ENCODE data around the gene STIM2. TPM values are rescaled to one million over a fixed set of nuclear protein-coding genes. Genes with fewer than 3 reads are reported as not detected.

Gene STIM2
- total and polyA plus RNA-seq, 10 of the 15 experiments (the other 5 are each of a cell fraction or from before 2014, with no cell fraction given) = 4.7 to 41.5 (median 16.9) TPM

DNA sequence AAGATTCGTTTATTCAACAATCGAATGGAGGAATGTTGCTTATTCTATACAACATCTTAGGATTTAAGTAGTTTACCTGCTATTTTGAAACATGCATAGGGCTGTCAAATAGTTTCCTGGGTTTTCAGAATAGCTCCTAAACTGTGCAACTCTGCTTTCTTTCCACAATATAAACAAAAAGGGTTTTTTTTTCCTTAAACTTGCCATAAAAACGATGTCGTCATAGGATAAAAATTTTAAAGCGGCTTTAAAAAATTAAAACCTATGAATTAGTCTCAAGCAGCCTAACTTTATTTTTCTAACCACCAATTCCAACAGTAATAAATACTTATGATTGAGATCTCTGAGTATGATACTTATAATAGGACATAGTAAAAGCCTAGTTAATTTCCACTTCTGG, 21.6 kb upstream of the STIM2 start:
- ATAC-seq = no peak
- TF ChIP-seq, protein P1, sequence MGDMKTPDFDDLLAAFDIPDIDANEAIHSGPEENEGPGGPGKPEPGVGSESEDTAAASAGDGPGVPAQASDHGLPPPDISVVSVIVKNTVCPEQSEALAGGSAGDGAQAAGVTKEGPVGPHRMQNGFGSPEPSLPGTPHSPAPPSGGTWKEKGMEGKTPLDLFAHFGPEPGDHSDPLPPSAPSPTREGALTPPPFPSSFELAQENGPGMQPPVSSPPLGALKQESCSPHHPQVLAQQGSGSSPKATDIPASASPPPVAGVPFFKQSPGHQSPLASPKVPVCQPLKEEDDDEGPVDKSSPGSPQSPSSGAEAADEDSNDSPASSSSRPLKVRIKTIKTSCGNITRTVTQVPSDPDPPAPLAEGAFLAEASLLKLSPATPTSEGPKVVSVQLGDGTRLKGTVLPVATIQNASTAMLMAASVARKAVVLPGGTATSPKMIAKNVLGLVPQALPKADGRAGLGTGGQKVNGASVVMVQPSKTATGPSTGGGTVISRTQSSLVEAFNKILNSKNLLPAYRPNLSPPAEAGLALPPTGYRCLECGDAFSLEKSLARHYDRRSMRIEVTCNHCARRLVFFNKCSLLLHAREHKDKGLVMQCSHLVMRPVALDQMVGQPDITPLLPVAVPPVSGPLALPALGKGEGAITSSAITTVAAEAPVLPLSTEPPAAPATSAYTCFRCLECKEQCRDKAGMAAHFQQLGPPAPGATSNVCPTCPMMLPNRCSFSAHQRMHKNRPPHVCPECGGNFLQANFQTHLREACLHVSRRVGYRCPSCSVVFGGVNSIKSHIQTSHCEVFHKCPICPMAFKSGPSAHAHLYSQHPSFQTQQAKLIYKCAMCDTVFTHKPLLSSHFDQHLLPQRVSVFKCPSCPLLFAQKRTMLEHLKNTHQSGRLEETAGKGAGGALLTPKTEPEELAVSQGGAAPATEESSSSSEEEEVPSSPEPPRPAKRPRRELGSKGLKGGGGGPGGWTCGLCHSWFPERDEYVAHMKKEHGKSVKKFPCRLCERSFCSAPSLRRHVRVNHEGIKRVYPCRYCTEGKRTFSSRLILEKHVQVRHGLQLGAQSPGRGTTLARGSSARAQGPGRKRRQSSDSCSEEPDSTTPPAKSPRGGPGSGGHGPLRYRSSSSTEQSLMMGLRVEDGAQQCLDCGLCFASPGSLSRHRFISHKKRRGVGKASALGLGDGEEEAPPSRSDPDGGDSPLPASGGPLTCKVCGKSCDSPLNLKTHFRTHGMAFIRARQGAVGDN (IDR thresholded peaks at IDR 0.05) = no peak
- TF ChIP-seq POLR2AphosphoS2 (IDR thresholded peaks at IDR 0.05; ENCODE audit: low read depth, low read length) (no peak), BCL11A (IDR thresholded peaks at IDR 0.05; ENCODE audit: low read depth, low read length) (no peak)
- TF ChIP-seq, protein P2, sequence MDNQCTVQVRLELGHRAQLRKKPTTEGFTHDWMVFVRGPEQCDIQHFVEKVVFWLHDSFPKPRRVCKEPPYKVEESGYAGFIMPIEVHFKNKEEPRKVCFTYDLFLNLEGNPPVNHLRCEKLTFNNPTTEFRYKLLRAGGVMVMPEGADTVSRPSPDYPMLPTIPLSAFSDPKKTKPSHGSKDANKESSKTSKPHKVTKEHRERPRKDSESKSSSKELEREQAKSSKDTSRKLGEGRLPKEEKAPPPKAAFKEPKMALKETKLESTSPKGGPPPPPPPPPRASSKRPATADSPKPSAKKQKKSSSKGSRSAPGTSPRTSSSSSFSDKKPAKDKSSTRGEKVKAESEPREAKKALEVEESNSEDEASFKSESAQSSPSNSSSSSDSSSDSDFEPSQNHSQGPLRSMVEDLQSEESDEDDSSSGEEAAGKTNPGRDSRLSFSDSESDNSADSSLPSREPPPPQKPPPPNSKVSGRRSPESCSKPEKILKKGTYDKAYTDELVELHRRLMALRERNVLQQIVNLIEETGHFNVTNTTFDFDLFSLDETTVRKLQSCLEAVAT (IDR thresholded peaks at IDR 0.05) = no peak
- no peak overlapping the region for H3K4me2 ChIP-seq (ENCODE audit: control insufficient read depth, insufficient read depth)
- WGBS (ENCODE audit: insufficient coverage, insufficient replicate concordance, low lambda C conversion rate, missing lambda C conversion rate) = 80% methylated on average over 5 of the region's 5 CpGs
- H3K4me3 ChIP-seq = no peak overlapping the region
- no peak for FAIRE-seq
- H3K9me3 ChIP-seq (replicated peaks; ENCODE audit: control insufficient read depth, insufficient read depth, low read length) = no peaks in the 10 kb centered on the region; the same call in 1 of the 3 replicates
- no peaks in the 10 kb centered on the region for H3K4me1 ChIP-seq (ENCODE audit: control insufficient read depth, insufficient read depth, low read length)
- CTCF ChIA-PET = no interaction called here
- in situ Hi-C loops (cut with MboI) = no loop called here
- SMC1A ChIA-PET (ENCODE audit: uncharacterized antibody, unreplicated experiment) = interaction anchor here (1.1 kb wide), 1 partner anchor 36 kb away, joined by 3 read pairs; no protein-coding TSS in a partner anchor
- no peaks in the 10 kb centered on the region for H3K36me3 ChIP-seq (ENCODE audit: control insufficient read depth in 2 of 2, insufficient read depth in 2 of 2, low read length in 1 of 2)
- intact Hi-C loops (cut with micrococcal nuclease; ENCODE audit: unreplicated experiment) = no loop called here
- no peaks in the 10 kb centered on the region for H3K79me2 ChIP-seq (ENCODE audit: control insufficient read depth, insufficient read depth, low read length)
- no peak for DNase-seq (ENCODE audit: low read depth, low spot score)
- 0 out of 4 replicates have a peak, but pooled peaks cover 1 to 5% of the 10 kb centered on the region in 2 experiments for H3K27me3 ChIP-seq (replicated peaks in 1 of 2; ENCODE audit: control insufficient read depth in 2 of 2, insufficient read depth in 2 of 2, low read length in 1 of 2)
- no peaks in the 10 kb centered on the region for H4K20me1 ChIP-seq (ENCODE audit: control insufficient read depth, insufficient read depth)
- no peak overlapping the region for H3K9ac ChIP-seq (ENCODE audit: control insufficient read depth, insufficient read depth, low read length)
- RAD21 ChIA-PET (ENCODE audit: unreplicated experiment) = no interaction called here
- BruUV-seq (replicated peaks) = no TSS peak
- POLR2A ChIA-PET = no interaction called here
- no peak overlapping the region for H2AFZ ChIP-seq (ENCODE audit: control insufficient read depth, low read depth, low read length)
- no peak overlapping the region for H3K27ac ChIP-seq (ENCODE audit: control insufficient read depth, insufficient read depth)

All from GM12878 (cell line).